Activated naive CD4-positive, alpha-beta T cell treated with anti-CD3 and anti-CD28 coated beads for 36 hours (primary cell): ENCODE data around the gene UGT2B10. TPM values are rescaled to one million over a fixed set of nuclear protein-coding genes. Genes with fewer than 3 reads are reported as not detected.

Experiments used
- CTCF ChIA-PET: fragments of 350-600 bp; sonication (Branson Sonifier 250); formaldehyde crosslinking; loops from one replicate; lab custom pipeline; 2021; ENCODE audit warnings: antibody characterized with exemption; lab: Charles Lee
- DNase-seq: peaks from one replicate; pipeline ENCODE4 v3.0.0-alpha.2; 2020
- H3K27ac Mint-ChIP-seq: one replicate; pipeline ENCODE4 v1.8.0; 2021; ENCODE audit warnings: mild to moderate bottlenecking, mixed read lengths
- H3K27me3 Mint-ChIP-seq: one replicate; pipeline ENCODE4 v1.8.0; 2021; ENCODE audit warnings: low read depth, mixed read lengths
- H3K36me3 Mint-ChIP-seq: one replicate; pipeline ENCODE4 v1.8.0; 2021; ENCODE audit warnings: low read depth, mixed read lengths
- H3K4me1 Mint-ChIP-seq: one replicate; pipeline ENCODE4 v1.8.0; 2021; ENCODE audit warnings: low read depth, mixed read lengths
- H3K4me3 Mint-ChIP-seq: one replicate; pipeline ENCODE4 v1.8.0; 2021; ENCODE audit warnings: mild to moderate bottlenecking, moderate library complexity, mixed read lengths
- H3K9me3 Mint-ChIP-seq: one replicate; pipeline ENCODE4 v1.8.0; 2021; ENCODE audit warnings: mixed read lengths
- intact Hi-C: fragments of 100-400 bp; cut with micrococcal nuclease; formaldehyde crosslinking; loops from one replicate; pipeline ENCODE4 v1.15.1; 2023
- total RNA-seq, 2 experiments: library from RNA; stranded (reverse); gene quantifications; one replicate each; pipeline ENCODE4 v1.2.3, GENCODE V29; 2021

Gene UGT2B10
- total RNA-seq, 2 experiments from 2014 or later, result not detected

DNA sequence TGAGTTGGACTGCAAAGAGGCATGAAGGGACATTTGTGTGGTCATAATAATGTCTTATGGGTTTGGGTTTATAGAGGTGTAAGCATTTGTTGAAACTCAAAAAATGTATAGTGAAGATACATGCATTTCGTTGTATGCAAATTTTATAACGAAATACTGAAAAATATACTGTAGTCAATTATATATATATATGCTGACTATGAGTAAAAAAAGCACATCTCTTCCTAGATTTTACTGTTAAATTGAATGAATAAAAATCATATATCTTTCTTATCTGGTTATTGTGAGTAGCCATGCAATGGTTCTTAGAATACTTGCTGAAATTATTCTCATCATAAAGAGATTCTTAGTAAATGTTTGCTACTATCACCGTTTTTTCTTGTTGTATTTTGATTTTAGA is 34.5 kb downstream of the UGT2B10 start:
- Mint-ChIP-seq H3K9me3 (peaks cover 3% of the 10 kb centered on the region), H3K4me1 (no peaks in the 10 kb centered on the region), H3K4me3 (no peak overlapping the region), H3K27me3 (no peaks in the 10 kb centered on the region), H3K36me3 (no peaks in the 10 kb centered on the region), H3K27ac (no peak overlapping the region)
- CTCF ChIA-PET, result no interaction called here
- intact Hi-C loops, result no loop called here
- DNase-seq, result no peak

DNA sequence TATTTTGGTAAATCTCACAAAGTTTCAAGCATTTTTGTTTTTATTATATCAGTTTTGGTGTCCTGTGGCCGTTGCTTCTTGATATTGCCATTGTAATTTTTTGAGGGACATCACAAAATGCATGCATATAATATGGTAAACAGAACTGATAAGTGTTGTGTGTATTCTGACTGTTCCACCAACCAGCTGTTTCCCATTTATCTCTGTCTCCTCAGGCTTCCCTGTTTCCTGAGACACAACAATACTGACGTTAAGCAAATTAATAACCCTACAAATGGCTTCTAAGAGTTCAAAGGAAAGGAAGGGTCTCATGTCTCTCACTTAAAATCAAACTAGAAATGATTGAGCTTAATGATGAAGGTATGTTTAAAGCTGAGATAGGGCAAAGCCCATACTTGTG is 40.0 kb downstream of the UGT2B10 start:
- intact Hi-C loops, result no loop called here
- H3K27ac Mint-ChIP-seq, result no peak overlapping the region
- no peaks in the 10 kb centered on the region for H3K4me1 Mint-ChIP-seq
- CTCF ChIA-PET, result no interaction called here
- no peak overlapping the region for H3K4me3 Mint-ChIP-seq
- DNase-seq, result no peak
- no peaks in the 10 kb centered on the region for H3K9me3 Mint-ChIP-seq
- no peaks in the 10 kb centered on the region for H3K27me3 Mint-ChIP-seq
- H3K36me3 Mint-ChIP-seq, result no peaks in the 10 kb centered on the region

DNA sequence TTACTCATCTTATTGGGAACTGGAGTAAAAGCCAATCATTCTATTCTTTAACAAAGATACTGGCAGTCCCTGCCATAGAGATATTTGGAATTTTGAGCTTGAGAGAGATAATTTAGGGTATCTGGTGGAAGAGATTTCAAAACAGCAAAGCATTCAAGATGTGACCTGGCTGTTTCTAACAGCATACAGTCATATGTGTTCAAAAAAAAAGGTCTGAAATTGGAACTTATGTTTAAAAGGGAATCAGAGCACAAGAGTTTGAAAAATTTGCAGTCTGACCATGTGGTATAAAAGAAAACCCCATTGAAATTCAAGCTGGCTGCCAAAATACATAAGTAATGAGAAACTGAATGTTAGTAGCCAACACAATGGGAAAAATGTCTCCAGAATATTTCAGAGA is 42.2 kb downstream of the UGT2B10 start:
- DNase-seq, result no peak
- Mint-ChIP-seq H3K4me3 (no peak overlapping the region), H3K27me3 (no peaks in the 10 kb centered on the region), H3K9me3 (no peaks in the 10 kb centered on the region), H3K4me1 (no peaks in the 10 kb centered on the region), H3K36me3 (no peaks in the 10 kb centered on the region), H3K27ac (no peak overlapping the region)
- intact Hi-C loops, result no loop called here
- CTCF ChIA-PET, result no interaction called here

DNA sequence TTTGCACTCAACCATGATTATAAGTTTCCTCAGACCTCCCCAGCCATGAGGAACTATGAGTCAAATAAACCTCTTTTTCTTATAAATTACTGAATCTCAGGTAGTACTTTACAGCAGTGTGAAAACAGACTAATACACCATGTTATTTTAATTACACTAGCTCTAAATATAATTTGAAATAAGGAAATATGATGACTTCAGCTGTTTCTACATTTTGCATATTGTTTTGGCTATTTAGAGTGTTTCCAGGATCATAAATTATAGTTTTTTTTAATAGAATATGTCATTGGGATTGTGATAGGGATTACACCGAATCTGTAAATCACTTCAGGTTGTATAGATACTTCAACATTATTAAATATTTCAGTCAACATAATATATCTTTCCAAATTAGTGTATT is 43.9 kb downstream of the UGT2B10 start:
- no peak overlapping the region for H3K27ac Mint-ChIP-seq
- DNase-seq, result no peak
- H3K27me3 Mint-ChIP-seq, result no peaks in the 10 kb centered on the region
- H3K4me3 Mint-ChIP-seq, result no peak overlapping the region
- CTCF ChIA-PET, result interaction anchor here (0.6 kb wide), 1 partner anchor 127 kb away, joined by 3 read pairs; no protein-coding TSS in a partner anchor
- no peaks in the 10 kb centered on the region for H3K9me3 Mint-ChIP-seq
- intact Hi-C loops, result no loop called here
- H3K4me1 Mint-ChIP-seq, result no peaks in the 10 kb centered on the region
- H3K36me3 Mint-ChIP-seq, result no peaks in the 10 kb centered on the region

DNA sequence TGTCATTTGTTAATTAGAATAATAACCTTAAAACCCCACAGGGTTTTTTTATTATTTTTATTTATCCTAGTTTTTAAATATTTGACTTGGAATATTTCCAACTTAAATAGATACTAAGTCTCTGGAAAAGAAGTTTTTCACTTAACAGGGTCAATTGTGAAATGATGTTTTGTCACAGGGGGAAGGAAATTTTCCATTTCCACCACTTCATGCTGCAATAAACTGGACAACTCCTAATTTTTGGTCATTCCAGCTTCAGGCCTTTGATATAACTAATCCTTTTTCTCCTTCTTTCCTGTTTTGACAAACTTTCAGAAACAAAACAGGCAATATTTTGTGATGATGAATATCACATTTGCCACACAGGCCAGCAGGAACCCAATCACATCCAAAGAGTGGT is 45.3 kb downstream of the UGT2B10 start:
- no peaks in the 10 kb centered on the region for H3K36me3 Mint-ChIP-seq
- no peak overlapping the region for H3K4me3 Mint-ChIP-seq
- H3K4me1 Mint-ChIP-seq, result no peaks in the 10 kb centered on the region
- H3K9me3 Mint-ChIP-seq, result no peaks in the 10 kb centered on the region
- no peak for DNase-seq
- no peak overlapping the region for H3K27ac Mint-ChIP-seq
- intact Hi-C loops, result no loop called here
- CTCF ChIA-PET, result no interaction called here
- no peaks in the 10 kb centered on the region for H3K27me3 Mint-ChIP-seq

DNA sequence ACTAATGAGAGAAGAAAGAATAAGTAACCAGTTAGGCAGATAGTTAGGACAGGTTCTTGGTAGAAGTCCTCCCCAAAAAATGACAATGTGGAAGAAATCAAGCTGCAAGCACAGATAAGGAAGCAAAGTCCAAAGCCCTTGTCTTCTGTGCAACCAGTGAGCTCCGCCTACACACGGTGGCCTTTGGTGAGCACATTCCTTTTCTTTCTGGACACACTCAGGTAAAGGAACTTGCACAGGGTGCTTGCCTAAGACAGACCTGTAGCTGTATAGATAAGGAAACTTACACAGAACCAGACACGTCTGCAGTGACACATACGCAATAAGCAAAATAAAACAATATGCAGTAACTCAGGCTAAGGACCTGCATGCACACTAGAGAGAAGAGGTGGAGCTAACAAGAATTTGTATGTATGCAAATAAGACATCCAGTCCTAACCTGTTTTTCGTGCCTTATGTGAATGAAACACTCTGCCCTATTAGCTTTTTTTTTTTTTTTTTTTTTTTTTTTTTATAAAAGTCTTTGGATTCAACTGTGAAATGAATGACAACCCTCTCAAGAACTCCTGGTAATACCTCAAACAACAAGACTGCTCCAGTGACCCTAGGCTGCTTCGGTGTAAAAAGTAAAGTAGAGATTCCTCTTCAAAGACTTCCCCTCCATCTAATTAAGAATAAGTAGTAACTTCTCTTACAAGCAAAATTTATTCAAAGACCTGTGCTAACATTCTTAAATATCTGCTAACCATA is 48.8 kb downstream of the UGT2B10 start:
- H3K9me3 Mint-ChIP-seq, result peaks cover 1% of the 10 kb centered on the region
- no peak overlapping the region for H3K27ac Mint-ChIP-seq
- intact Hi-C loops, result no loop called here
- no peaks in the 10 kb centered on the region for H3K27me3 Mint-ChIP-seq
- H3K36me3 Mint-ChIP-seq, result no peaks in the 10 kb centered on the region
- CTCF ChIA-PET, result interaction anchor here (0.8 kb wide), 1 partner anchor 8 kb away, joined by 3 read pairs; no protein-coding TSS in a partner anchor
- no peaks in the 10 kb centered on the region for H3K4me1 Mint-ChIP-seq
- H3K4me3 Mint-ChIP-seq, result no peak overlapping the region
- DNase-seq, result no peak

DNA sequence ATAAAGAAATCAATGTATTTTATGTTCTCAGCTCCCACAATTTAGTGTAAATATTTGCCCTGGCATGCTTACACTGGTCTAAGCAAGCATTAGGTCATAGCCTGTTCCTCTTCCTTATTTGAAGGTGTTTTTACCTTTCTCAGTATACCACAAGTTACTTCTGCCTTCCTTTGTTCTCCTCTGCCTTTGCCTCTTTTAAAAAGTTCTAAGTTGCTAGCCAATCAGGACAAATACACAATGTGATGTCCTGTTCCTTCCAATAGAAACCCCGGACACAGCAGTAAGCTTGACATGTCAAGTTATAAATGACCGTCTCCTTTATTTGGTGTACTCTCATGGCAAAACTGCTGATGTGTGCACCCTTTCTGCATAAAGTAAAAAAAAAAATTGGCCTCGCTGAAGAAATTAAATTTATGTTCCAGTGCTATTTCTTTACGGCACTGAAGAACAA is 49.4 kb downstream of the UGT2B10 start:
- H3K27ac Mint-ChIP-seq, result no peak overlapping the region
- no peak overlapping the region for H3K4me3 Mint-ChIP-seq
- DNase-seq, result no peak
- intact Hi-C loops, result no loop called here
- no peaks in the 10 kb centered on the region for H3K27me3 Mint-ChIP-seq
- H3K36me3 Mint-ChIP-seq, result no peaks in the 10 kb centered on the region
- H3K9me3 Mint-ChIP-seq, result peaks cover 1% of the 10 kb centered on the region
- no peaks in the 10 kb centered on the region for H3K4me1 Mint-ChIP-seq
- CTCF ChIA-PET, result interaction anchor here (0.7 to 0.8 kb wide), 2 partner anchors 9 to 321 kb away, joined by 3 read pairs; no protein-coding TSS in a partner anchor

DNA sequence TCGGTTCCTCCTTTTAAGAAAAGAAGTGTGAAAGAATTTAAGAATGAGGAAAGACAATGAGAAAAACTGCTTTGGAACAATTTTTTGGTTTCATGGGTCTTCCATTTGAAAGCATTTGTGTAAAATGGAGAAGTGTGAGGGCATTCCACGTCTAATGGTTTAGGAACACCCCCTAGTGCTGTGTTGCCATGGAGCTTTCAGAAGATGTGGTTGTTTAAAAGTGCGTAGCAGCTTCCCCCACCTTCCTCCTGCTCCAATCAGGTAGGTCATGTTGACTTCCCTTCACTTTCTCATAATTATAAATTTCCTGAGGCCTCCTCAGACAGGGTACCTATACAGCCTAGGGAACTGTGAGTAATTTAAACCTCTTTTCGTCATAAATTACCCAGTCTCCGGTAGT is 50.0 kb downstream of the UGT2B10 start:
- Mint-ChIP-seq H3K9me3 (peaks cover 1% of the 10 kb centered on the region), H3K36me3 (no peaks in the 10 kb centered on the region), H3K27me3 (no peaks in the 10 kb centered on the region), H3K4me1 (no peaks in the 10 kb centered on the region), H3K27ac (no peak overlapping the region), H3K4me3 (no peak overlapping the region)
- DNase-seq, result no peak
- CTCF ChIA-PET, result interaction anchor here (0.7 kb wide), 1 partner anchor 322 kb away, joined by 3 read pairs; no protein-coding TSS in a partner anchor
- intact Hi-C loops, result no loop called here

DNA sequence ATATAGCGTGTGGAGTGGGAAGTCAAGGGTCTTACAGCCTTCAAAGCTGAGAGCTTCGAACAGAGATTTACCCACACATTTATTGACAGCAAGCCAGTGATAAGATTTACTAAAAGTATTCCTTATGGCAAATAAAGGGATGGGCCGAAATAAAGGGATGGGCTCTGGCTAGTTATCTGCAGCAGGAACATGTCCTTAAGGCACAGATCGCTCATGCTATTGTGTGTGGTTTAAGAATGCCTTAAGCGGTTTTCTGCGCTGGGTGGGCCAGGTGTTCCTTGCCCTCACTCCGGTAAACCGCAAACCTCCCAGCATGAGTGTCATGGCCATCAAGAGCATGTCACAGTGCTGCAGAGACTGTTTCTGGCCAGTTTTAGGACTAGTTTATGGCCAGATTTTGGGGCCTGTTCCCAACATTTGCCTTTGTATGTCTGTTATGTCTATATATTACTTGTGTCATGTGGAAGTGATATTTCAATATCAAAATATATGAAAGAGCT is 53.5 kb downstream of the UGT2B10 start:
- intact Hi-C loops, result no loop called here
- H3K9me3 Mint-ChIP-seq, result peaks cover 1% of the 10 kb centered on the region
- no peaks in the 10 kb centered on the region for H3K4me1 Mint-ChIP-seq
- H3K27me3 Mint-ChIP-seq, result no peaks in the 10 kb centered on the region
- DNase-seq, result no peak
- H3K27ac Mint-ChIP-seq, result no peak overlapping the region
- H3K4me3 Mint-ChIP-seq, result no peak overlapping the region
- CTCF ChIA-PET, result no interaction called here
- H3K36me3 Mint-ChIP-seq, result no peaks in the 10 kb centered on the region

DNA sequence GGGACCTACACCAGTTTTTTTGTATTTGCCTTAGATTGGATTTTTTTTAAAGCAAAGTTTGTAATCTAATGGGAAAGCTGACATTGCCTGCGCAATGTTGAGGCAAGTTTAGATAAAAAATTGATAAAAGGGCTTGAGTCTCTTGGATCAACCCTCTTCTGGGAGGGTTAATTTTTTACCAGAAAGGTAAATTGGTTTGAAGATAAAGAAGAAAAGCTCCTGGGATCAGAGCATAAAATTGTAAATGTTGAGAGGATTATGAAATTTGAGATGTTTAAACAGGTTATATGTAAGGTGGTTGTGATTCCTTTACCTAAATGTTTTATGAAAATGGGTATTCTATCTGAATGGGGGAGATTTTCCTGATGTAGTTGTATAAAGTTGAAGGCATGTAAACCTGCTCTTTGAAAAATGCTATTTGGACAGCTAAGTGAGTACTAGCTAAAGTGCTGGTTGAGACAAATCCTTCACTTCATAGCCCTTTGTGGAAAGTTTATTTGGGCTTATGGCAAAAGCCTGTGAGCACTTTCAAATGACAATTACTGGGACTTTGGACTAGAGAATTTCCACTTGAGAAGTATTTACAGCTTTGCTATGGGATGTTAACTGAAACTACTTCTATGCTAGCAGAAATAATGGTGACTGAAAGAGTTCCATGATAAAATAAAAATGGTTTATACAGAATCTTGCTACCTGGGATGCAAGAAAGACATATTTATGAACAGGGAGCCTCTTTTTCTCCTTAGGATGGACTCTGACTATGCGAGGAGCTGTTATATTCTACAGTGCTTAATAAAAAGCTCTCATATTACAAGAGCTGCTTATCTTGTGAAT is 56.2 kb downstream of the UGT2B10 start:
- Mint-ChIP-seq H3K9me3 (peaks cover 1% of the 10 kb centered on the region), H3K27me3 (no peaks in the 10 kb centered on the region), H3K4me1 (no peaks in the 10 kb centered on the region), H3K27ac (no peak overlapping the region), H3K36me3 (no peaks in the 10 kb centered on the region), H3K4me3 (no peak overlapping the region)
- DNase-seq, result no peak
- intact Hi-C loops, result no loop called here
- CTCF ChIA-PET, result interaction anchor here (0.7 kb wide), 1 partner anchor 617 kb away, joined by 3 read pairs; no protein-coding TSS in a partner anchor

DNA sequence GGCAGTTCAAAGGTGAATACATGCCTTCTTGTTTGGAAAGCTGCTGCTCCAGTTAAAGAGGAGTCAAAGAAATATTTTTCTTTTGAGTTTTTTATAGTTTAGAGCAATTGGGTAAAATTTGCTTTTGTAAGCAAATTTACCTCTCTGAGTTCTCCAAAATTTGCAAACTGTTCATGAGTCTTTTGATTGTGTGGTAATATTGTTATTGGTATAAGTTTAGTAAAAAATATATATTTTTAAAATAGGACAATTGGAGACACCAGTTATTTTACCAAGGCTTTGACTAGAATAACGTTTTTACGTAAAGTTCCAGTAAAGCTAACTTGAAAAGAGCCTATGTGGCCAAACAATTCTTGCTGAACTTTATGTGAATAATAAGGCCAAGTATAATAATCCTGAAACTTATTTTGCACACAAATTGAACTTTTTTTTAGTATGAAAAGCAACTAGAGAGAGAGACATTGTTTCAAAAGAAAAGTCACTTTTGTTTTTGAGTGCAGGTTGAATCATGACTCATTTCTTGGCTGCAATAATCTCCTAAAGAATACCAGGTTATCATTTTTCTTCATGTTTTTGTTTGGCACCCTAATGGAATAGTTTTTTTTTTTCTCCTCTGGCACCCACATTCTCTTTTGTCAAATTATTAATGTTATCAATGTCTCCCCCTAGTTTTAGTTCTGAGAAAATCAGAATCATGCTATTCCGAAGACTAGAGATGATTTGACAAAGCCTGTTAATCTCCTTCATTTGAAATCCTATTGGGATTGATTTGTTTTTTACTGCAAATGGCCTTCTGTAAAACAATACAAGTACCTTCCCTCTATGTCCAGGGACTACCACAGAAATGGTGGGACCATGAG is 57.1 kb downstream of the UGT2B10 start:
- Mint-ChIP-seq H3K9me3 (no peaks in the 10 kb centered on the region), H3K27ac (no peak overlapping the region), H3K4me1 (no peaks in the 10 kb centered on the region), H3K36me3 (no peaks in the 10 kb centered on the region), H3K27me3 (no peaks in the 10 kb centered on the region), H3K4me3 (no peak overlapping the region)
- CTCF ChIA-PET, result no interaction called here
- intact Hi-C loops, result no loop called here
- DNase-seq, result no peak

DNA sequence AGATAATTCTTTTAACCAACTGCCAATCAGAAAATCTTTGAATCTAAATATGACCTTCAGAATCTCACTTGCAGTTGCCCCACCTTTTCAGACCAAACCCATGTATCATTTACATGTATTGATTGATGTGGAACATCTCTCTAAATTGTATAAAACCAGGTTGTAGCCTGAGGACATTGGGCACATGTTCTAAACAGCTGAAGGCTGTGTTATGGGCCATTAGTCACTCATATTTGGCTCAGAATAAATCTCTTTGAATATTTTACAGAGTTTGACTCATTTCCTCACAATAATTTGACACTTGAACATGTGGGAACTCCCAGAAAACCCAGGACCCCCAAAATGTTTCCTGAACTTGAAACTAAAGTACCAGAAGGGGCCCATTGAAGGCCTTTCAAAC is 58.7 kb downstream of the UGT2B10 start:
- no peaks in the 10 kb centered on the region for H3K9me3 Mint-ChIP-seq
- DNase-seq, result no peak
- no peaks in the 10 kb centered on the region for H3K4me1 Mint-ChIP-seq
- H3K27me3 Mint-ChIP-seq, result no peaks in the 10 kb centered on the region
- CTCF ChIA-PET, result no interaction called here
- no peak overlapping the region for H3K4me3 Mint-ChIP-seq
- no peaks in the 10 kb centered on the region for H3K36me3 Mint-ChIP-seq
- intact Hi-C loops, result no loop called here
- H3K27ac Mint-ChIP-seq, result no peak overlapping the region
